ENCODE measurements around the gene CABYR. TPM values are rescaled to one million over a fixed set of nuclear protein-coding genes. Genes with fewer than 3 reads are reported as not detected.

CABYR gene
- total RNA-seq, 1 donor from 2014 or later: 1.2 TPM

- Histone ChIP-seq H3K27ac (no peak overlapping the region), H3K4me3 (no peak overlapping the region), H3K36me3 (peaks cover 20% of the 10 kb centered on the region), H3K4me1 (no peaks in the 10 kb centered on the region), H3K27me3 (ENCODE audit: low read depth) (no peaks in the 10 kb centered on the region), H3K9me3 (no peaks in the 10 kb centered on the region)
- intact Hi-C loops (cut with DNase I): no loop called here
- no peak for DNase-seq
- TF ChIP-seq CTCF (IDR thresholded peaks at IDR 0.05): no peak
- ATAC-seq: no peak
Measured at GRCh38 chr18:24153397-24153796, 14.5 kb downstream of the CABYR start.

GRCh38 chr18:24157855-24158254, 19.0 kb downstream of the CABYR start:
- no peaks in the 10 kb centered on the region for H3K4me1 ChIP-seq
- peaks cover 50% of the 10 kb centered on the region for H3K36me3 ChIP-seq
- H3K9me3 ChIP-seq: no peaks in the 10 kb centered on the region
- no peak overlapping the region for H3K4me3 ChIP-seq
- H3K27me3 ChIP-seq (ENCODE audit: low read depth): no peaks in the 10 kb centered on the region
- DNase-seq (no peak), ATAC-seq (no peak)
- no peak for TF ChIP-seq CTCF (IDR thresholded peaks at IDR 0.05)
- no peak overlapping the region for H3K27ac ChIP-seq
- intact Hi-C loops (cut with DNase I): no loop called here

GRCh38 chr18:24160086-24160485, 21.2 kb downstream of the CABYR start:
- H3K4me1 ChIP-seq: no peaks in the 10 kb centered on the region
- no peak for TF ChIP-seq CTCF (IDR thresholded peaks at IDR 0.05)
- H3K36me3 ChIP-seq: peaks cover 71% of the 10 kb centered on the region
- DNase-seq (no peak), ATAC-seq (no peak)
- no peaks in the 10 kb centered on the region for H3K27me3 ChIP-seq (ENCODE audit: low read depth)
- H3K4me3 ChIP-seq: no peak overlapping the region
- H3K27ac ChIP-seq: no peak overlapping the region
- H3K9me3 ChIP-seq: no peaks in the 10 kb centered on the region
- intact Hi-C loops (cut with DNase I): no loop called here

- no peaks in the 10 kb centered on the region for H3K27me3 ChIP-seq (ENCODE audit: low read depth)
- no peak for TF ChIP-seq CTCF (IDR thresholded peaks at IDR 0.05)
- DNase-seq (no peak), ATAC-seq (no peak)
- H3K9me3 ChIP-seq: no peaks in the 10 kb centered on the region
- no peak overlapping the region for H3K27ac ChIP-seq
- intact Hi-C loops (cut with DNase I): no loop called here
- H3K36me3 ChIP-seq: peaks cover 78% of the 10 kb centered on the region
- H3K4me1 ChIP-seq: no peaks in the 10 kb centered on the region
- H3K4me3 ChIP-seq: no peak overlapping the region
Measured at GRCh38 chr18:24161304-24161703, 22.4 kb downstream of the CABYR start.

GRCh38 chr18:24168496-24168895, 29.6 kb downstream of the CABYR start:
- ATAC-seq (no peak), DNase-seq (no peak)
- H3K4me1 ChIP-seq: no peaks in the 10 kb centered on the region
- no peak for TF ChIP-seq CTCF (IDR thresholded peaks at IDR 0.05)
- H3K9me3 ChIP-seq: no peaks in the 10 kb centered on the region
- H3K27ac ChIP-seq: no peak overlapping the region
- H3K36me3 ChIP-seq: peaks cover 73% of the 10 kb centered on the region
- intact Hi-C loops (cut with DNase I): no loop called here
- no peaks in the 10 kb centered on the region for H3K27me3 ChIP-seq (ENCODE audit: low read depth)
- no peak overlapping the region for H3K4me3 ChIP-seq

- no peak for DNase-seq
- H3K4me3 ChIP-seq: no peak overlapping the region
- intact Hi-C loops (cut with DNase I): no loop called here
- ATAC-seq: no peak
- no peaks in the 10 kb centered on the region for H3K4me1 ChIP-seq
- no peak for TF ChIP-seq CTCF (IDR thresholded peaks at IDR 0.05)
- H3K27me3 ChIP-seq (ENCODE audit: low read depth): no peaks in the 10 kb centered on the region
- no peak overlapping the region for H3K27ac ChIP-seq
- peaks cover 69% of the 10 kb centered on the region for H3K36me3 ChIP-seq
- no peaks in the 10 kb centered on the region for H3K9me3 ChIP-seq
Measured at GRCh38 chr18:24170360-24170759, 31.5 kb downstream of the CABYR start.

All from lower lobe of right lung (tissue), 2 donors.